ENCODE results near the gene VDAC2. TPM values are rescaled to one million over a fixed set of nuclear protein-coding genes. Genes with fewer than 3 reads are reported as not detected.

Gene VDAC2
- polyA plus RNA-seq, 10 donors = 214 to 401 (median 304) TPM

GRCh38 chr10:75245354-75246250, 35.0 kb downstream of the VDAC2 start:
- no peak for DNase-seq

- DNase-seq = no peak
These were observed 35.9 kb downstream of the VDAC2 start for GRCh38 chr10:75246506-75246905.

GRCh38 chr10:75247797-75248196, 37.2 kb downstream of the VDAC2 start:
- DNase-seq = no peak

DNA sequence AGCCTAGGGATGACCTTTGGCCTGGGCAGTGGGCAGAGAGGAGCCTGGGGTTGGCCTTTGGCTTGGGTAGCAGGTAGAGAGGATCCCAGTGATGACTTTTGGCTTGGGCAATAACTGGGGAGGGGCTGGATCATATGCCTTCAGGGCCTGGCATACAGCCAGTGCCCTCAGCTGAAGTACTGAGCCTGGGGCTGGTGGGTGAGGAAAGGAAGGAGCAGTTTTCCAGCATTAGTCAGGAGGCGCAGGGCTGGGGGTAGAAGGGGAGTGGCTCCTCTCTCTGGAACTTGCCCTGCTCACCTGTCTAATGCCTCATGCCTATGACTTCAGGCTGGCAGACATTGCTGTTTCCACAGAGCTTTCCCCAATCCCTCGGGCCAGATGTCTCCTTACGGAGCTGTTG, 40.3 kb downstream of the VDAC2 start:
- no peak for DNase-seq

DNA sequence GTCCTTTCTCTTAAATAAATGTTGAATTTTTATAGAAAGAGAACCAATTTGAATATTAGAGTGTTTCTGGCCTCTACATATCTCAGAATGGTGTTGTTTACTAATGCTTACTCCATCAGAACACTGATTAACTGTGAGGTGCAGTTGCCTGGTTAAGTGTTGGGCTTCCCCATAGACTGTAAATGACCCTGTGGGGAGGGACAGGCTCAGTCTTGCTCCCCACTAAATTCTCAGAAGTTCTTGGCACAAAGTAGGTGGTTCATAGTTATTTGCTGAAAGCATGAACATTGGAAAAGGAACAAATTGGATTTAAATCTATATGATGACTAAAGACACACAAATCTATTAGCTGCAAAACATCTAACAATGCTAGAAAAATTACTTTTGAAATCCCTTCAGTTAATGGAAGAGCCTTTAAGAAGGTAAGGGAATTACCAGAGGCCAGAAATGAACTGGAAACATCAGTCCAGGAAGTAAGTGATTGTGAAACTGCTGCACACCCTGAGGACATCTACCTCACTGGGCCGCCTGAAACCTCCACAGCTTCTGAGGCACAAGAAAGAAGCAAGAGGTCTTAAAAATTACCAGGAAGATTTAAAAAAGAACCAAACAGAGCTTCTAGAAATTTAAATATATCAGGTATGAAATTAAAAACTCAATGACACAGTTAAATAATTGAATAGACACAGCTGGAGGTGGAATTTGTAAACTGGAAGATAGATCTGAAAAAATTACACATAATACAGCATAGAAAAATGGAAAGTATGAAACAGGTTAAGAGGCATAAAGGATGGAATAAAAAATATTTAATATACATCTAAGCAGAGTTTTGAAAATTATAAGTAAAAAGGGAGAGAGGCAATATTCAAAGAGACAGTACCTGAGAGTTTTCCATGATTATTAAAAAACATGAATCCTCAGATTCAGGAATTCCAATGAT, 43.0 kb downstream of the VDAC2 start:
- no peak for DNase-seq

GRCh38 chr10:75254739-75255138, 44.1 kb downstream of the VDAC2 start:
- no peak for DNase-seq

- DNase-seq = no peak
These were observed 50.4 kb downstream of the VDAC2 start for GRCh38 chr10:75260990-75261389.

DNA sequence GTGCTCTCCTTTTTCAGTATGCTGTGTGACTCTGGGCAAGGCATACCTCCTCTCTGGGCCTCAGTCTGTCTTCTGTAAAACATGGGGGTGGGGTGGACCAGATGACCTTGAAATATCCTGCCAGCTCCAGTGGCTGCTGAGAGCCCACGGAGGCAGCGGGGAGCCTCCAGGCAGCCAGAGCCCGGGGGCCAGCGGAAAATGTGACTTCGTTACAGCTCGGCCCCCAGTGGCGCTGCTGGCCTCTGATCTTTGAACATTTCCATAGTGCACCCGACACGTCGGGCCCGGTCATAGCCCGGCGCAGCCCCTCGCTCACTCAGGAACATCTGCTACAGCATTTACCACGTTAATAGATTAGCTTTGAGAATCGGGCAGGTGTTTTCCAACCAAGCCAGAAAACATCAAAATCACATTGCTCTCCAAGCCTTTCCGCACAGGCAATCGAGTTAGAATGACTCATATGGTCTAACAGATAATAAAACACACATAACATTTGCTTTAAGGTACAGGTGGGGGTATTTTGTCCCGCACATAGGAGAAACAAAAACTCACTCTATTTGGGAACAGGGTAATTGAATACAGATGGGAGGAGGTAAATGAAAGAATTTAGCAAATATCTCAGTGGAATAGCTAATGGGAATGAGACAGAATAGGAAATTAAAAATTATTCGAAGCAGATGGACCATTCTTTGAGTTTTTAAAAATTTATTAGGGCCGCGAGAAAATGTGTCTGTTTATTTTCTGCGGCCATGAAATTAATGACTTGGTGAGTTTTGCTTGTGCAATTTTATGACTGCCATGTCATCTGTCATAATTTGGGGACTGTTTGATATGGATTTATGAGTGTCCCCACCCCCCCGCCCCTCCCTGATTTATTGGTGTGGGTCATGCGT, 51.5 kb downstream of the VDAC2 start:
- peak in 2 of 3 donors; percentile 22 to 71 for DNase-seq

GRCh38 chr10:75263806-75264205, 53.2 kb downstream of the VDAC2 start:
- no peak for DNase-seq

DNA sequence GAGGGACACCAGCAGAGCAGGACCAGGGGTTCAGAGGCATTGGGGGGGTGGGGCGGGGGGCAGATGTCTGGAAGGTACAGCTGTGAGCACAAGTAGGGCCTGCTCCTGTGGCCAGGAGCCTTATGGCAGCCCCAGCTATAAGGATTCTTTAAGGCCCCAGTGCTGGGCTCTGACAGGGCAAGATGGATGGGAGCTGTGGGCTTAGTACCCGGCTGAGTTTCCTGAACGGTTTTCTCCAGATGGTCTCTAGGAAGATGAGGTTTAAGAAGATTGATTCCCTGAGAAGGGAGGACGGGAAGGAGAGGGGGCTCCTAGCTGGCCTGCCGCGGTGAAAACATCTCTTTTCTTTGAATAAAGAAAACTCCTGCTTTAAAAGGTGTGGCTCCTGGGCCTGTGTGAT, 55.3 kb downstream of the VDAC2 start:
- no peak for DNase-seq

- no peak for DNase-seq
These were observed 56.3 kb downstream of the VDAC2 start for GRCh38 chr10:75266945-75267344.

DNA sequence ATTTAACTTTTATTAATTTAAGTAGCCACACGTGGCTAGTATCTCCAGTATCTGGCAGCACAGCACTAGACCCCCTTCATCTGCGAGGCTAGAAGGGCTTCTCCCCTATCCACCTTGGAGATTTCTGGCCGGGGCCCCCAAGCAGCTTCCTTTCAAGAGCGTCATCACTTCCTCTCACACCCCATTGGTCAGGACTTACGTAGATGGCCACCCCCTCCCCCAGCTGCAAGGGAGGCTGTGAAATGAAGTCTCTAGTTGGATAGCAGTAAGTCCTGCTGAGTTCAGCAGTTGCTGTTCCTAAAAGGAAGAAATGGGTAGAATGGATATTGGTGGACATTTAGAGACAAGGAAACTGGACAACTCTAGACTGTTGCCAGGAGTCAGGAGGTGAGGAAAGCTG, 59.0 kb downstream of the VDAC2 start:
- DNase-seq = no peak

GRCh38 chr10:75272094-75272493, 61.5 kb downstream of the VDAC2 start:
- no peak for DNase-seq

- peak in 1 of 3 donors; percentile 21 for DNase-seq
These were observed 62.3 kb downstream of the VDAC2 start for GRCh38 chr10:75272896-75273295.

GRCh38 chr10:75276069-75276872, 65.7 kb downstream of the VDAC2 start:
- DNase-seq = no peak

- DNase-seq = no peak
These were observed 69.6 kb downstream of the VDAC2 start for GRCh38 chr10:75280236-75280635.

Measured in muscle of back (tissue), 11 donors.